IPS-11a (cell line): ENCODE measurements around the gene WDFY2.
A peak's percentile ranks its signal among the peaks of the same experiment; 100 is the strongest.

Experiments used
- H3K4me3 ChIP-seq: one replicate; pipeline ENCODE4 v1.5.1; 2013; ENCODE audit warnings: low read depth, low read length, control low read depth

Gene WDFY2

DNA sequence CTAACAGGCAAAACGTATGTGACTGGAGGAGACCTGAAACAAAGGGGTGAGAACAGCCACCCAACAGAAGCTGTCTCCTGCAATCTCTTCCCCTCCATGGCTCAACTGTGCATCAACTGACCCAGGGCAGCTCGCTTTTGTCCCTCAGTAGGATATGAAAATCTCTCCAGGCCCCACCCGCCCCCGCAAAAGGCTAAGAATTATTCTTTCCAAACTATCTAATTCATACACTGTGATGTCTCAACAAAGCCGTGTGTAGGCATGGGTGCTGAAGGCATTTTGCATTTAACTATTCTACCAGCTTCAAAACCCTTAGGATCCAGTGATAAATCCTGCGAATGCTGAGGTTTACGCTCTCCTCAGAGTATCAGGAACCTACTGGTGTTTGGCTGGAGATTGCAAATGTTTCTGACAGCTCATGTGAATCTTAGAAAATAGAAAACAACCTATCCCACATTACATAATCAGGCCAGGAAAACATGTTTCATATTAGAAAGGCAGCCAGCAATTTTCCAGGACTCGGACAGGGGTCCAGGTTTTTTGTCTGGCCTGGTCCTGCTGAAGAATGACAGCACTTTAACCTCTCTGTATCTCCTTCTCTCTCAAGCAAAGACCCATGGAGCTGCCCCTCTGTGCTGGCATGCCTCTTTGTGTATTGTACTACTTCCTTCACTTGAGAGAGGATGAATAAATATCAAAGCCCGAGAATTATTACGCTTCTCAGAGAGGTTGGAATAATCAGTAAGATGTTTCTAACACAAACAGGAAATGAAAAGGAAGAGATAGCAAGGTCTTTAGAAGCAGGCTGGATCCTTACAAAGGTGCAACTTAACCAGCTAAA, 202.4 kb downstream of the WDFY2 start:
- H3K4me3 ChIP-seq: no peak overlapping the region

DNA sequence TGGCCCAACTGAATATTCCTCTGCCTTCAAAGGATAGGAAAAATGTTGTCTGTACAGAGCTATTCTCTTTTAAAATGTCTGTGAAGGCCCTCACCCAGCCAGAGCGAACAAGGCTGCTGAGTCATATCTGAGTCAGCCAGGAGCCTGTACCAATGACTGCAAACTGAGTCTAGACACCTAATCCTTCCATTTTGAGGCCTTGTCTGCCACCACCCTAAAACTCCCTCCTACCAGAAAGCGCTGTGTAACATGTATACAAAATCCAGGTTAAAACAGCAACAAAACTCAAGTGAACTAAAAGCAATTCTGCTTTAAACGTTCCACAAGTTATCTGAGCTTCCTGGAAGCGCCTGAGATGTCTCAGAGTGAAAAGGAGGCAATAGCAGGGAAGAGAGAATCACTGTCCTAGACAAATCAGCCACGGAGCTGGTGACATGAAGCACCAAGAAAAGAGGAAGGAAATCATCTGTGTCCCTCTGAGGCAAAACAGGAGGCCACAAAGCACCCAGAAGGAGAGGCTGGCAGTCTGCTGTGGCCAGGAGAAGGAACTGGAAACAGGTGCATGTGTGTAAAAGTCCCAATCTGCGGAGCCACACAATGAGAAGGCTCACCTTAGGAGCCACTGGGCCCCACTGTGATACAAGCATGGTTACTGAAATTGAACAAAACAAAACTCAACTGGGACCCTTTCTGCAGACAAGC, 209.5 kb downstream of the WDFY2 start:
- H3K4me3 ChIP-seq: no peak overlapping the region

DNA sequence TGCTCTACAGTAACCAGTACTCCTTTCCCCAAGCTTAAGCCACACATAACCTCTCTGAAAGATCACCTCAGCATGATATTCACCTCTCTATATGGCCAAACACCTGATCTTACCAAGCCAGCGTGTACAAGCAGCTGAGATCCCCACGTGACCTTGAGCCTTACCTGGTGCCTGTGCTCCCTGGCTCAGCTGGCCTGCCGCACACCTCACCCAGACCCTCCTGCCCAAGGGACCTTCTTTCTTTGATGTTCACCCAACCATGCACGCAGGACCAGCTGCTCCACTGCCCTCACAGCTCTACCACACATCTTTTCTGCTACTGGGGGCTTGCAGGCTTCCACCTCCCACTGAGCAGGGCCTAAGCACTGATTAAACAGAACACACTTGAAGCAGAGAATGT, 210.7 kb downstream of the WDFY2 start:
- H3K4me3 ChIP-seq: no peak overlapping the region

DNA sequence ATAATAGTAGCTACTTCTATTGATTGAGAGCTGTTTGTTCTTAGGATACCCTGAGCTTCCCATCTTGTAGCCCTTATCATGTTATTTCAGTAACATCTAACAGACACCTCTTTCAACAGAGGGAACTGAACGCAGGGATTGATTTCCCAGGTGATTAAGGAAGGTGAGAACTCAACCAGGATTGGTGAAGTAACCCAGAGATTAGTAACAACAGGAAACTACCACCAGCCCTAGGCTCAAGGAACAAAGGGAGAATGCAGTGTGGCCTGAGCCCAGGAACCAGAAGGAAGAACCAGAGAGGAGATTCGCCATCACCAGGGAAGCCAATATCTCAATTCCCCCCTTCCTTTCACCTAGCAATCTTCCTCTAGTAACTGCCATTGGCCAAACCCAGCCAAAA, 211.2 kb downstream of the WDFY2 start:
- H3K4me3 ChIP-seq: no peak overlapping the region

DNA sequence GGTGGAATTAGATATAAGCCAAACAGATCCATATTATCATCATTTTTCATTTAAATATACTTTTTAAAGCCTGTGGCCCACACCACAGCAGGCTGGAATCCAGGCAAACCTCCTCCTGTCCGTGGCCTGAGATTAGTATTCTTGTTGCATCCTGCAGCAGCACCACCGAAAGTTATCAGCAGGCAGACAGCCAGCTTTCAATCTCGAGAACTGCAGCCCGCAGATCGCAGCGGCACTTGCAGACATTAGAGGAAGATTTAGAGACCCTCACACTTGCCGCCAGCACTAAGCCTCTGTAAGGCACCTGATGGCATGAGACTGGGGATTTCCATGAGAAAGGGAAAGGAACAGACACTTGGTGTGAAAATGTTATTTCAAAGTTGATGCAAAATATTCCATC, 212.3 kb downstream of the WDFY2 start:
- H3K4me3 ChIP-seq: no peak overlapping the region

GRCh38 chr13:51797664-51798488, 213.6 kb downstream of the WDFY2 start:
- no peak overlapping the region for H3K4me3 ChIP-seq

DNA sequence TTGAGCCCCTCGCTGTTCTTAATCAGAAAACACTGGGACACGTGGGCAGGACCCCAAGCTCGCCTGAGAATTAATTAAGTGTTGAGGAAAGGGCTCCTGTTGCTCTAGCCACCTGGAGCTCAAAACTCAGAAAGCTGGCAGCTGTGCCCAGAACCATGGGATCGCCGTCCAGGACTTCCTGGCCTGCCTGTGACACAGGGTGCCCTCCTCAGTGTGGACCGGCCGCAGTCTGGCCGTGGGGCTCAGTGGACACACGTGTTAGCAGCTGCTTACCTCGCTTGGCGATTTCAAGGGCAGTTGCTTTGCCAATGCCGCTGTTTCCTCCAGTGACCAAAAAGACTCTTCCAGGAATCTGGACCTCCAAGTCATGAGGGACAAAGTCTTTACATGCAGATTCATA, 215.0 kb downstream of the WDFY2 start:
- no peak overlapping the region for H3K4me3 ChIP-seq

GRCh38 chr13:51800486-51800885, 216.2 kb downstream of the WDFY2 start:
- H3K4me3 ChIP-seq: no peak overlapping the region

DNA sequence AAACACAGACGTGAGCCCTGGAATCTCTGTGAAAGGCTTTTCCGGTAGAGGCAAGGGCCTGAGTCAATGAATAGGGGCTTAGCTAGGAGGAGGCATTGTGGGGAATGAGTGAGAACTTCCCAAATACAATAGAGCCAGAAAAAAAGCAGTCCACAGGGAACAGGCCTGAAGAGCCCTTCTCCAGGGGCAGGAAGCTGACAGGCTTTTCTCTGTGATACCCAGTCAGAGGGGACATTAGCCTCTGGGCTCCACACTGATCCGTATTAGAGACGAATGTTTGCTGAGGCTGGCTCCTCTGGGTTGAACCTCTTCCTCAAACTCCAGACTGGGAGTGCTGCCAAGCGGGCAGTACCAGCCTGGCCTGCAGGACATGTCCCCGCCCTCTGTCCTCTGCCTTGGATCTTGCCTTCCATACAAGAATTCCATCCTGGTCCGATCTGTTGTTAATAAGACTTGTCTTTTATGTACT, 217.4 kb downstream of the WDFY2 start:
- H3K4me3 ChIP-seq: no peak overlapping the region

- peak overlapping the region; percentile 84 for H3K4me3 ChIP-seq
These were observed 218.6 kb downstream of the WDFY2 start for GRCh38 chr13:51802631-51803418.

DNA sequence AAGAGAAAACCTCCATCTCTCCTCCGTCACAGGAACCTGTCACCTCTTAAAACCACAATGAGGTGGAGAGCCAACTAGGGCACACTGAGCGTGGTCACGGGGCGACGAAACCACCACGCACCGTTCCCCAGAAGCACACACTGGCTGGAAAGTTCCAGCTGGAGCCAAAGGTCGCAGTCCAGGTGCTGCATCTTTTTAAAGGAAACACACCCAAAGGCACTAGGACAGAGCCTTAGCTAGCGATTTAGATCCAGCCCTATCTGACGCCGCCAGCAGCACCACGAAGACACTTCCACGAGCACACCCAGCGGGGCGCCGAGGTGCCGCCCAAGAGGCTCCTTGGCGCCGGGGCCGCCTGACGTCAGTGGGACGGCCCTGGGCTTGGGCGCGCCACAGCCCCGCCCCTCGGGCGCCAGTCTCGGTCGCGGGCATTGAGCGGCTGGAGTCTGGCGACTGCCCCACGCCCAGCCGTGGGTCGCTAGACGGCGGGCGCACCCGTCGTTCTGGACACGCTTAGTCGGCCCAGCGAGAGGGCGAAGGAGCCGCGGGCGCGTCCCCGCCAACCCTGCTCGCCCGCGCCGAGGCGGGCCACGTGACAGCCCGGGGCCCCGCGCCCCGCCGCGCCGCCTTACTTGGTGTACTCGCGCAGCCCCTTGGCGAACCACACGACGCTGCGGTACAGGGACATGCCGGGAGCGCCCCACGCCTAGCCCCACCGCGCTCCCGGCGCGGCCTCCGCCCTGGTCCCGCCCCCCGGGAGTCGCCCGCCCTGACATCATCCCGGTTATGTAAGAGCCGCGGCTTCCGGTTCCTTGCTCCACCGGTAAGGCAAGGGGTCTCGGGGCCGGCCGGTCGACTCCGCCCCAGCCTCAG, 219.4 kb downstream of the WDFY2 start, which contains the start of gene DHRS12:
DHRS12 (minus strand) TSS at position 742 of the 873 bp plus-strand sequence. CDS start 4,504 bp downstream, outside the sequence.
- H3K4me3 ChIP-seq: peak within 1 kb of the TSS; percentile 84

GRCh38 chr13:51804295-51805172, 220.3 kb downstream of the WDFY2 start:
- peak overlapping the region; percentile 84 for H3K4me3 ChIP-seq

DNA sequence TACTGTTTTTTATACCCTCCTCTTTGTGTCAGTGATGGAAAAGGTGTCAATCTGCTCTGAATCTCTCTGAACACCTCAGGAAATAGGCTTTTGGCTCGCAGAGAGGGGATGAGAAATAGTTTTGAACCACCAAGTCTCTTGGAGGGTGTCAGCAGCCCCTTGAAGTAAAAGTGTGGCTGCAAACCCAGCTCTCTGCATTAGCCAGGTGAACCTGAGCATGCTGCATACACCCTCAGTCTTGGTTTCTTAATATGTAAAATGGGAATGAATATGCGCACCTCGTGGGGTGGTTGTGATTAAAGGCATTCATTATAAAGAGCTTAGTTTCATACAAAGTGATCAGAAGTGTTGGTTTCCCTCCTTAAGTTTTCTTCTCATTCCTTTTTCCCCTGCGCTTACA, 221.1 kb downstream of the WDFY2 start:
- H3K4me3 ChIP-seq: no peak overlapping the region

- H3K4me3 ChIP-seq: no peak overlapping the region
These were observed 221.7 kb downstream of the WDFY2 start for GRCh38 chr13:51805925-51806324.

DNA sequence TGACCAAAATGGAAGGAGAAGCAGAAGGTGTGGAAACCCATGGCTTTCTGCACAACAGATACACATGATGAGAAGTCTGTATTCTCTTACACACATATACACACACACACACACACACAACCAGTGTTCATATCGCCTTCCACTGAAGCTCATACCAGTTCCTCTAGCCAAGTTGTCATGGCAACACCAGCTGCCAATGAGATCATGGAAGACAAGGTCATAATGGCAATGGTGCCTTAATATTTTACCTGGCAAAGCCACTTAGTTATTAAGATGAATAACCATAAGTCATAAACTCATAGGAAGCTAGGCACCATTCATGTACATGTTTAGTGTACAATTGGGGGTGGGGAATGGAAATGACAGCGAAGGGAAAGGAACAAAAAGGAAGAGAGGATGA, 222.3 kb downstream of the WDFY2 start:
- no peak overlapping the region for H3K4me3 ChIP-seq

DNA sequence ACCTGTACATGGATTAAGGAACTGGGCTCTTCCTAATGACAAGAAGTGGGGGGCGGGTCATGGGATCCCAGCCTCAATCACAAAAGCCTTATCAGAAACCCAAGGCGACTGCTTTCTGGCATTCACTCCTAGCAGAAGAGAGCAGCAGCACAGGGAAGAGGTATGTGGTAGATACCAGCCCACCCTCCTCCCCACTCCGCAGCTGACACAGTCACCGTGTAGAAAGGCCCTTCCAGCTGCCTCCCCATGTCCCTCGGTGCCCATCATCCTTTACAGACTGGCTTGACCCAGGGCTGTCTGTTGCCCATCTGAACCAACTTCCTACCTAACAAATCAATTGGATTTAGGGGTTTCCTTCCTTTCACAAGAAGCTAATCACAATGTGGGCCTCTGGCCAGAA, 222.8 kb downstream of the WDFY2 start:
- H3K4me3 ChIP-seq: no peak overlapping the region

- H3K4me3 ChIP-seq: no peak overlapping the region
These were observed 224.5 kb downstream of the WDFY2 start for GRCh38 chr13:51808811-51809210.

- H3K4me3 ChIP-seq: no peak overlapping the region
These were observed 226.8 kb downstream of the WDFY2 start for GRCh38 chr13:51811046-51811445.
